HG03520 (cell line): ENCODE data around the gene CHRNB1.

Source experiments
- ATAC-seq: cut with Tn5 transposase; IDR thresholded peaks from one replicate; pipeline ENCODE4 v1.9.1; 2021; ENCODE audit warnings: mild to moderate bottlenecking, moderate library complexity; ENCODE audit not compliant: unreplicated experiment

Gene CHRNB1

GRCh38 chr17:7444682-7445618 lies at the start of gene CHRNB1:
TSS of gene CHRNB1 (plus strand) at chr17:7445061. CDS start at chr17:7445128, 67 bp downstream.
- ATAC-seq: no peak

GRCh38 chr17:7396147-7396546 lies 48.7 kb upstream of the CHRNB1 start:
- no peak for ATAC-seq

- ATAC-seq: no peak
These were observed 46.2 kb upstream of the CHRNB1 start for GRCh38 chr17:7398612-7399011.

GRCh38 chr17:7403043-7403726 lies 41.7 kb upstream of the CHRNB1 start:
- ATAC-seq: no peak

- no peak for ATAC-seq
These were observed 41.2 kb upstream of the CHRNB1 start for GRCh38 chr17:7403727-7403976.

- peak; percentile 87 for ATAC-seq
These were observed 40.7 kb upstream of the CHRNB1 start, which contains the start of gene TMEM256 for GRCh38 chr17:7403977-7404736. TSS of gene TMEM256 (minus strand) at chr17:7404097. CDS start at chr17:7404084, 13 bp downstream.

GRCh38 chr17:7404737-7405349 lies 40.0 kb upstream of the CHRNB1 start:
- ATAC-seq: no peak

GRCh38 chr17:7405350-7406234 lies 39.3 kb upstream of the CHRNB1 start:
- no peak for ATAC-seq

- ATAC-seq: no peak
These were observed 38.5 kb upstream of the CHRNB1 start for GRCh38 chr17:7406235-7406825.

GRCh38 chr17:7407082-7407481 lies 37.8 kb upstream of the CHRNB1 start:
- ATAC-seq: no peak

GRCh38 chr17:7407485-7408251 lies 37.2 kb upstream of the CHRNB1 start, which contains the start of gene NLGN2:
TSS of gene NLGN2 (plus strand) at chr17:7407845. CDS start at chr17:7408256, 411 bp downstream.
- no peak for ATAC-seq

- ATAC-seq: no peak
These were observed 36.6 kb upstream of the CHRNB1 start for GRCh38 chr17:7408252-7408727.

GRCh38 chr17:7408863-7409262 lies 36.0 kb upstream of the CHRNB1 start:
- no peak for ATAC-seq

- no peak for ATAC-seq
These were observed 35.1 kb upstream of the CHRNB1 start for GRCh38 chr17:7409716-7410115.

- no peak for ATAC-seq
These were observed 34.0 kb upstream of the CHRNB1 start for GRCh38 chr17:7410634-7411426.

GRCh38 chr17:7411427-7411750 lies 33.5 kb upstream of the CHRNB1 start:
- ATAC-seq: no peak

GRCh38 chr17:7413346-7413985 lies 31.4 kb upstream of the CHRNB1 start:
- no peak for ATAC-seq

GRCh38 chr17:7414837-7415236 lies 30.0 kb upstream of the CHRNB1 start:
- no peak for ATAC-seq
